ENCODE results near the gene SLAIN1.
A peak's percentile ranks its signal among the peaks of the same experiment; 100 is the strongest.

SLAIN1 gene

DNA sequence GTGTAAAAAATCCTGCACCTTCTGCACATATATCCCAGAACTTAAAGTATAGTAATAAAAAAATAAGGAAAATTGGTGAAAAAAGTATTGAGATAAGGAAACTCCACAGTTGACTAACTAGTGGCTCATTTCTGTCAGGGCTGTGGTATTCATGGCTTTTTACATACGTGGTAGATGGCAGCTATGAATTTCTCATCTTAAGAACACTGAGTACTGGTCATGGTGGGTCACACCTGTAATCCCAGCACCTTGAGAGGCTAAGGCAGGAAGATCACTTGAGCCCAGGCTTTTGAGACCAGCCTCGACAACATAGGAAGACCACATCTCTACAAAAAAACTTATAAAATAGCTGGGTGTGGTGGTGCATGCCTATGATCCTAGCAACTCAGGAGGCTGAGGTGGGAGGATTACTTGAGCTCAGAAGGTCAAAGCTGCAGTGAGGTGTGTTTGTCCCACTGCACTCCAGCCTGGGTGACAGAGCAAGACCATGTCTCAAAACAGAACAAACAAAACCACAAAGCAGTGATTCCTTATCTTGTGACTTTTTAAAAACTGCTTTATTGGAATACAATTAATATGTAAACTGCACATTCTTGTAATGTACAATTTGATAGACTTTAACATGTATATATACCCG is 16.8 kb downstream of the SLAIN1 start:
- no peak for DNase-seq (ENCODE audit: low spot score)

DNA sequence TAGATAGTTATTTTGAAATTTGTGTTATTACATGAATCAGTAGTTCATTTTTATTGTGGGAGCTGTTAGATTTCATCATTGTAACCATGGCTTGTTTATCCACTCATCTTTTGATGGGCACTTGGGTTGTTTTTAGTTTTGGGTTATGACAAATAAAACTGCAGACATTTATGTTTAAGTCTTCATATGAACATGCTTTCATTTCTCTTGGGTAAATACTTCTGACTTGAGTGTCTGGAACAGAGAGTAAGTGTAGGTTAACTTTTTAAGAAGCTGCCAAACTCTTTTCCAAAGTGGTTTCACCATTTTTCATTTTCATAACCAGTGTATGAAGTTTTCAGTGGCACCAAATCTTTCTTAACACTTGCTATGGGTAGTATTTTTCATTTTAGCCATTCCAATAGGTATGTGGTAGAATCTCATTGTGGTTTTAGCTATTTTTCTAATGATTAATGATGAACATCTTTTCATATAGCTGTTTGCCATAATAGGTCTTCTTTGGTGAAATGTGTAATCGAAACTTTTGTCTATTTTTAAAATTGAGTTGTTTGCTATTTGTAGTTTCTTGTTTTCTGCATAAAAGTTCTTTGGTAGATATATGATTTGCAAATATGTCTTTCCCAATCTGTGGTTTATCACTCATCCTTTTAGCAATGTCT is 17.9 kb downstream of the SLAIN1 start:
- DNase-seq (ENCODE audit: low spot score), result no peak

DNA sequence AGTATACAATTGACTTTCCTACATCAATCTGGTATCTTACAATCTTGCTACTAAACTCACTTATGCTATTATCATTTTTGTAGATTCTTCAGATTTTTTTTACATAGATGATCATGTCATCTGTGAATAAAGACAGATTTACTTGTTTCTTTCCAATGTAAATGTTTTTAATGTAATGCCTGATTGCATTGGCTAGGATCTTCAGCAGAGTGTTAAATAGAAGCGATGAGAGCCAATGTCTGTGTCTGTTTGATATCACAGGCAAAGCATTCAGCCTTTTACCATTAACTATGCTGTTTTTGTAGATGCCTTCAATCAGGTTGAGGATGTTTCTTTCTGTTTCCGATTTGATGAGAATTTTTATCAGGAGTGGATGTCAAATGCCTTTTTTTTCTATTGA is 19.2 kb downstream of the SLAIN1 start:
- no peak for DNase-seq (ENCODE audit: low spot score)

DNA sequence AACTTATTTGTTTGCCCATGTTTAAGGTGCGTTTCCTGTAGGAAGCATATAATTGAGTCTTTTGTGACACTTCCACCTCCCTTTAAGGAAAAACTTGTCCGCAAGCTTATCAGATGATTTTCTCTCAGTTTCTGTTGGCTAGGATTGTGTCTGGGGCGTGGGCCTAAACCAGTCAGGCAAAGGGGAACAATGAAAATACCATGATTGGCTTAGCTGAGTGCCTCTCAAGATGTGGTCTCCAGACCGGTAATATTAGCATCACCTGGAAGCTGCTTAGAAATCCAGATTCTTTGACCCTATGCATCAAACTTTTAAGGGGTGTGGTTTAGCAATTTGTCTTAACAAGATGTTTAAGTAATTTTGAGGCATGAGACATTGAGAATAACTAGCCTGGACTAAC is 20.0 kb downstream of the SLAIN1 start:
- no peak for DNase-seq (ENCODE audit: low spot score)

DNA sequence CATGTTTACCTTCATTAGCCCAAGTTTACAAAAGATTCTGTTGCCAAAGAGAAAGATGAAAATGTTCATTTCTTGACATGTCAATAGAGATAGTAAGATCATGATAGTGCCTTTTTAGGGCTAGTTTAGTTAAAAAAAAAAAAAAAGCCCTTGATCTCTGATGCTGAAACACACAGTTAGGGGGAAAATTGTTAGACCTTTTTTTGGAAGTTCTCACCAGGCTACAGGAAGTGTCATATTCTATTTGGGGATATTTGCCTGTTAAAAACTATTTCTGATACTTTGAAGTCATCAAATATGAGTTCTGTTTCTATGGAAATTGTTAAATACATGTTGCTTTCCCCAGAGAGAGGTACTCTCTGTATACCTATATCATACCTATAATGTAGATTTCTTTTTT is 21.6 kb downstream of the SLAIN1 start:
- DNase-seq (ENCODE audit: low spot score), result peak; percentile 27

DNA sequence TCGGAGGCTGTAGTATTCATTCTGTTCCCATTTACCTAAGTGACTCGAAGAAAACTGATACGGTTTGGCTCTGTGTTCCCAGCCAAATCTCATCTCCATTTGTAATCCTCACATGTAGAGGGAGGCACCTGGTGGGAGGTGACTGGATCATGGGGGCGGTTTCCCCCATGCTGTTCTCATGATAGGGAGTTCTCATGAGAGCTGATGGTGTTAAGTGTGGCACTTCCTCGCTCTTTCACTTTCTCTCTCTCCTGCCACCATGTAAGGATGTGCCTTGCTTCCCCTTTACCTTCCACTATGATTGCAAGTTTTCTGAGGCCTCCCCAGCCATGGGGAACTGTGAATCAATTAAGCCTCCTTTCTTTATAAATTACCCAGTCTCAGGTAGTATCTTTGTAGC is 23.5 kb downstream of the SLAIN1 start:
- no peak for DNase-seq (ENCODE audit: low spot score)

DNA sequence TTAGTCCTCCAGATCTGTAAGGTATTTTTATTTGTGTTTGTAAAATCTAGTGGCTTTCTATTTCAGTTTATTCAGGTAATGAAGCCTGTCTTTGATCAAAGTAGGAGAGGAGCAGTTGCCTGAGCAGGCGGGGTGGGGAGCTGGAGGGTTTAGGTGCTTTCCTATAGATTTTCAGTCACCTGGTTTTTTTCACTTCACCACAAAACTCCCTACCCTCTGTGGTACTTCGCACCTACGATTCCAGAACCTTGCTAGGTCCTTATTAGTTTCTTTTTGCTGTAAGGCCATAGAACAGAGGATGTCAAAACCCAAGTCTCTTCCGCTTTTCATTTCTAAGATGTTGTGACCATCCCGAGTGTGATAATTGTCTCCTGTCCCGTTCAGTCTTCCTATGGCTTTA is 26.6 kb downstream of the SLAIN1 start:
- no peak for DNase-seq (ENCODE audit: low spot score)

DNA sequence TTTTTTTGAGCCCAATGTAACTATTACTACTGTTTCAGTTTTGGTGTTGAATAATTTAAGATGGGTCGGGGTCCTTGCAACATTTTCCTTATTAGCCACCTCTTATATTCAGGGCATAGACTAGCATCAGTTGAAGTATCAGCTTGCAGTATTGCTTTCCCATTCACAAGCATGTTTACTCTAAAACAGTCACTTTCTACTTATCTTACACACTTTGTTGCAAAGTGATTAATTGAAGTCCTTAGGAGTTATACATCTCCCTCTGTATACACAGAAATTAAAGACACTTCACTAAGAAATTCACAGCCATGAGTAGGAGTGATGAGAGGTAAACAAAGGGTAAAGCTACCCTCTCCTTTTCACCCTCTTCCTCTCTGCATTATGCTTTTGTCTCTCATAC is 27.6 kb downstream of the SLAIN1 start:
- no peak for DNase-seq (ENCODE audit: low spot score)

DNA sequence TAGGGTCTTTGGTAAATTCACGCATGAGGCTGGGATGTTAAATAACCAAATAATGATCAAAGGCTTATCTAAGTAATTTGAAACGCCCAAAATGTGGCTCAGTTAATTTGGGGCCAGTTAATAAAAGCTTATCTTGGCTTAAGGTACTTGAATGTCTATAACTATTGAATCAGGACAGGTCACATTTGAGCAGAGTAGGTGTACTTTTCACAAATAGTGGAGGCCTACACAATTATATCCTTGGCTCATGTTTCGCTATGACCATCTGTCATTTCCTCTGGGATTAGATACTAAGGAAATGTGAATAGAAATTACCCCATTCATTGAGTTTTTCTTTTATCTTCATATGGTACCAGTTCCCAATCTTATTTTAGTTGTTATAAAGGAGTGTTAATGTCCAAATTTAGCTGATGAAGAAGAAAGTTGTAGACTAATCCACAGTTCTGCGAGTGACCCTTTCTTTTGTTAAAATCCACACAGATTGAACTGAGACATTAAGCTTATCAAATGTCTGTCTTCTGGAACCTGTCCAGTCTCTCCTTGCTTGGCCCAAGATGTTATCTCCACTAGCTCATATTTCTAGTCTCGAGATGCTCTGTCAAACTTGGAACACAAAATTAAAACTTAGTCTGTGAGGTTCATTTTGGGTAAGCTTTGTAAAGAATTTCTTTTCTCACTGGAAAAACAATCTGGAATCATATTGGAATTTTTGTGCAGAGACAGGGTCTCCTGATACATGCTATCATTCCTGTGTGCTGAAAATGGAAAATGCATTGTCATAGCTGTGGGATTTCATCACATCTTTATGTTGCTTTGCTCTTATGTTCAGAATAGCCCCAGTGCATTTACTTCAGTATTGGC is 31.0 kb downstream of the SLAIN1 start:
- DNase-seq (ENCODE audit: low spot score), result no peak

DNA sequence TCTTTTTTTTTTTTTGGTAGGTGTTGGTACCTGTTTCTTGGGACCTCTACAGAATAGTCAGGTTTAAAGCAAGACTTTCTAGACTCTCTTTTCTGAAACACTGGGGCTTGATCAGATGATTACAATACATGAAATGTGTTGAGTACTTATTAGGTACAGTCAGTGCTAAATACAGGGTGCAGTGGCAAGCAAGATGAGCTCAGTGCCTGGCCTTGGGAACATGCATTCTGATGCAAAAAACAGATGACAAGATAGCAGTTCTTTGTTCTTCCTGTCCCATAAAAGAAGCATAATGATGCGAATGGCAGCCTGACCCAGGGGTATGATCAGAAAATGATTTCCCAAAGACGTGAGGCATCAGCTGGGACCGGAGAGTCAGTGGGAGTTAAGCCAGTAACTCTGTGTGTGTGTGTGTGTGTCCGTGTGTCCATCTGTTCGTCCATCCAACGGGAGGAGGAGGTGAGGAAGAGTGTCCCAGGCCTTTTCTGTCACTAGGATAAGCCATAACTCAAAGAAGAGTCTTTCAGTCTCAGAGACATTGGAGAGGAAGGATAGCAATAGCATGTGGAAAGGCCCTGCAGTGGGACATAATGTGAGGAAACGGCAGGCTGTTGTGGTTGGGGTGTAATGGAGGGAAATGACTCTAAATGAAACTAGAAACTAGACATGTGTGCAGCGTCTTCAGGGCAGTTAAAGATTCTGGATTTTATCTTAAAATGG is 32.2 kb downstream of the SLAIN1 start:
- no peak for DNase-seq (ENCODE audit: low spot score)

DNA sequence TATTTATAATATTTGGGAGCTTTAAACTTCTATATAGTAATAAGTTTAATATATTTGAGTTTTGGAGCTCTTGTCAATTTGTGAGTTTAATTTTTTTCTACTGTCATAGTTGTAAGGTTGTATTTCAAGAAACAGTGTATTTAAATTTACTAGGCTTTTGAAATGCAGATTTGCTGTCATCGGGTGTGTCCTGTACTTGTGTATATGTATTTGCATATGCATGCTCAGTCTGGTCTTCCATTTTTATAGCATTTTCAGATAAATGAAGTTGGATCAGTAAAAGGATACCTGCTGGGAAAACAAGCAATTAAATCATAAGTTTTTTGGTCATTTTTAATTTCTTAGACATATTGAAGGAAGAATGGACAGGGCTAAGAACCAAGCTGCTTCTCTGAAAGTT is 33.1 kb downstream of the SLAIN1 start:
- DNase-seq (ENCODE audit: low spot score), result no peak

DNA sequence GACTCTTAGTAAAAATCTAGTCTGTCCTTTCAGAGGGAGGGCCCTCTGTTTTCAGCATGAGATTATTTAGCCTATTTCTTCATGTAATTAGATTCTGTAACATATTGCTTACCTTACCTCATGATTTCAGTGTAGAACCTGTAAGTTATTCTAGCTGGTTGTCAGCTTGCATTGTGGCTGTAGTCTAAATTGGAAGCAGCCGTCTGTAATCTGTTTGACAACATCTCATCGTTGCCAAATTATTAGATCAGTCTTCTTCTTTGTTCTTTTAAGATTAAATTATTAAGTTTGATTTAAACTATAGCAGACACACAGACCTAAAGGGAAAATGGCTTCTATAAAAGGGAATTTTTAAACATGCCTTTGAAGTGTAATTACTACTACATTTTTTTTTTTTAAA is 34.8 kb downstream of the SLAIN1 start:
- no peak for DNase-seq (ENCODE audit: low spot score)

DNA sequence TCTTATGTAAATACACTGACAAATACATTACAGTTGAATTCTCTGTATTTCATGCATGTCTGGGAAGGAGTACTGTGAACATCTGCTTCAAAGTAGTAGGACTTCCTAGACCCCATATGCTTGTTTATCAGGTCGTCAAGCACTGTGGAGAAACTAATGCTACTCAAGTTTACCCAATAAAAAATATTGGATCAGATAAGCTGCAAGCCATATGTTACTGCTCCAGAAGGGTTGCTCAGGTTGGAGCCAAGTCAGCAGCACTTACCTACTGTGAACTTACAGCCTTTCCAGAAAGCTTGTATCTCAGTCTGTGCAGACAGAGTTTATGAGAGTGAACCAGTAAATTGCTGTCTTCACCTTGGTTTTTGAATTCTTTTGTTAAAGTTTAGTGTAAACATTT is 36.2 kb downstream of the SLAIN1 start:
- no peak for DNase-seq (ENCODE audit: low spot score)

DNA sequence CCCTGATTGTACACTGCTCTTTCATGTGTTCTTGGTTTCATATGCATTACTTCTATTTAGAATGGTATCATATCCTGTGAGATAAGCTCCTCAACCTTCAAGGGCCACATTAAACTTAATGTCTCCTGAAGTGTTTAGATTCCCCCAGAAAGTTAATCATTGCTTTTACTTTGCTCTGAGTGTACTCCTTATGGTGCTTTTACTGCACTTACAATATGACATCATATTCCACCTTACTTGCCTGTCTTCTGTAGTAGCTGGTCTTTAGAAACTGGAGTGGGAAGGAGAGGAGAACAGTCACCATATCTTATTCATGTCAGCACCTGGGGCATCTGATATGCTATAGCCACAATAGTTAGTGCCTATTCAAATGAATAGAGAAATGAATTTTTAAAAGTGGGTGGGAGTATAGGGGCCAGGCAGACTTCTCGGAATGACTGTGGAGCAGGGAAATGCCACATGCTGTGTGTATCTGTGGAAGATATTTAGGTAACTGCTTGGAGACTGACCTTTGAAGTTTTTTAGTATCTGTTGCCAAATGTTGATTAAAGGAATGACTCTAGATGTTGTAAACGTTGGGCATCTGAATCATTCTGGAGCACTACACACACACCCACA is 40.2 kb downstream of the SLAIN1 start:
- no peak for DNase-seq (ENCODE audit: low spot score)

DNA sequence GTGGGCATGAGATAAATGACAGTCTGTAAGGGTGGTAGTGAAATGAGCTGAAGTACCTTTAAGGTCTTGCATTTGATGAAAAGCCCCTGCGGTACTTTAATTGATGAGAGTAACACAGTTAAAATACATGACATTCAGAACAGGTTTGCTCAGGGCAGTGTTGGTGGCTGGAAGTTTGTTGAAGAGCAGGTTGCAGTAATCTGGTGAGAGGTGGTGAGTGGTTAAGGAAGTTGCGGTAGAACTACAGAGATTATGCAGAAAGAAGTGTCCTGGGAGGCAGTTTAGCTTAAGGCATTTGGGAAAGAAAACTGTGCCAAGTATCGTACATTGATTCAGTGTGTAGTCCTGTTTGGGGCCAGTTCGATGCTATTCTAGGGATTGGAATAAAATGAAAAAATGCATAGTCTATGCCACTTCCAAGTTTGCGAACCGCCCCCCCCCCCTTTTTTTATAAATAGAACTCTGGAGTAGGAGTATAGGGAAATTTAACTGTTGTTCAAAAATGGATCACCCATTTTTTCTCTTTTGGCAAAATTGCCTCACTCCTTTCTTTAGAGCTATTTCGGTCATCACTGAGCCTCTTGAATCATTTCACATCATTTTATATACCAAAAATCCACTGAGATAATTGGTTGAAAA is 42.7 kb downstream of the SLAIN1 start:
- DNase-seq (ENCODE audit: low spot score), result no peak

DNA sequence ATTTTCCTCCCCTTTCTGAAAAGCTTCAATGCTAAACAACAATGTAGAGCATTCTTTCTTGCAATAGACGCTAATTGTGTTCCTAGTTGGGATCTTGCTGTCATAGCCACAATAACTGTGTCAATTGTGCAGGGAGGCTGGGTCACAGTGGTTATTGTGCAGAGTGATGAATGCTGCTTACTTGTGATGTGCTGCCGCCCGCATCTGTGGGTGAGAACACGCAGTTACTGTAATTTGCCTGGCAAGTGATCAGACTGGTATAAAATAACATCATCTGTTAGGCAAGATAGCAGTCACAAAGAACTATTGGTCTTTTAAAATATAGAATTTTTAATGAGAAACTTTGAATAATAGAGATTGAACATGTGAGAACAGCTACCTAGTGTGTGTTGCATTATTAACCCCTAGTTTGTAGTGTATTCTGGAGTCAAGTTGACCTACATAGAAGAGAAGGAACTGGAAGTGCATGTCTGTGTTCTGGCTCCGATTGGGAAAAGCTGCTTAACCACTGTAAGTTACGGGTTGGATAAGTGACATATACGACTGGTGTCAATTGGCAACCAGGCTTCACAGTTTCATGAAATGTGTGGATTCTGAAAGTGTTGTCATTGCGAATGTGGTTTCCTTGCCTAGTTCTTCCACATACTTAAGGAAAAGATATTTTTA is 43.6 kb downstream of the SLAIN1 start:
- no peak for DNase-seq (ENCODE audit: low spot score)

DNA sequence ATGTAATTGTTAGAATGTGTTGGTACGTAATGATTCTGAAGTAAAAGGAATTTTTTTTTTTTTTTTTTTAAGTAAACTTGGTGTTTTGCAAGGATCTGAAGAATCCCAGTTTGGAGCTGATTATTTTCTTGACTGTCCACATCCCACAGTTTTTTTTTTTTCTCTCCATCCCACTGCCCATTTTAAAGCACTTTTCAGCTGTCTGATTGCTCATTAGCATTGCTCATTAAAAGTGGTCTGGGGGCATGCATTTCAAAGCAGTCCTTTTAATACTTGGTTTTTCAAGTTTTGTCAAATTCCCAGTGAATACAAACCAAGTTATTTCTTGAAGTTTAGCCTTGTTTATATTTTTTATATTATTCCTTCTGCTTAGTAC is 44.1 kb downstream of the SLAIN1 start:
- no peak for DNase-seq (ENCODE audit: low spot score)

DNA sequence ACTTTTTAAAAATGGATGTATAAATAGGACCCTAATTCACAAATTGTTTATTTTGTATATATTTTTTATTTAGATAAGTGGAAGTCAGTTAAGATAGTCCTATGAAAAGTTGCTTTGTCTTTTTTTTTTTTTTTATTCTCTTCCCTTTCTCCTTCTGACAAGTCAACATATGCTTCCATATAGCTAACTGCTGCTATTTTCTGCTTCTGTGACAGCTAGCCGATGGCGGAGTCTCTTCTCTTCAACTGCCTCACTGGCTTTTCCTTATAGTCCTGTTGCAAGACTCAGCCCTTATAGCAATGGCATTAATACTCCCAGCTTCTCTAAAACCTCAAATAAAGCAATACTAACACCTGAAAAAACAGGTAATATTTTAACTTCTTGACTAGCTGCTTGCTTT is 45.3 kb downstream of the SLAIN1 start:
- DNase-seq (ENCODE audit: low spot score), result no peak

DNA sequence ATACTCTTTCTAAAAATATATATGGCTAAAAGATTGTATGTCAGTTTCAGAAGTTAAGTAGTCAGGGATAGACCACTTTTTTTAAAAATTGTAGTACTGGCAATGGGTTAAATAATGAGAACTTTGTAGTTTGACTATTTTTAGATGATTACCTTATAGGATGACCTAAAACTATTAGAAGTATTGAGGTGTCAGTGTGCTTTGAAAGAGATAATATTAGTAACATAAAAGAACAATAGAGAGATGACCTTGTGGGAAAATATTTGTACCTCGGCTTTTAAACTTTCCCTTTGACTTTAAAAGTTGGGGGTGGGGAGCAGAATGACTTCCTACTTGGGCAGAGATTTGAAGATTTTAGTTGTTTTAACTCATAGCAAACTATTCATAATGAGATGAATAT is 48.3 kb downstream of the SLAIN1 start:
- DNase-seq (ENCODE audit: low spot score), result no peak

DNA sequence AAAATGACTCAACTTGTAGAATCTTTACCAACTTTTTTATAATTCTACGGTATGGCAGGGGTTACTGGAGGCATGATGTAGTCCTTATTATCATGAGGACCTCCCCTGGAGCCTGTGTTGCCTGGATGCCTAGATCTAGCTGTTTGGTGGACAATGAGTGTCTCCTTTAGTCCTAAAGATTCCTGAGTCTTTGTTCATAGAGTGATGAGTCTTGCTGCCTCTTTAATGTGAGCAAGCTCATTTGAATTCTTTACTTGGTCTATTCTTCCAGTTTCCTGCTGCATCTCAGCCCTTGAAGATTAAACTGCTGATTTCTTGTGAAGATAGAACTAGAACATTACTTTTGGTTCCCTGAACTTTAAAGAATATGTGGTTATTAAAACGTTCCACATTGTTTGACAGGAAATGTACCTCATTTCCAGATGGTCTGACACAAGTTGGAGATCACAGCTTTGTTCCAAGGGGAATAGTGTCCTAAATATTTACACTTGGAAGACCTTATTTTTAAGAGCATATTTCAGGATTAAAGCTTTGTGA is 51.9 kb downstream of the SLAIN1 start:
- no peak for DNase-seq (ENCODE audit: low spot score)

All from NAMALWA (cell line).